ENCODE results near the gene ADORA3.
A peak's percentile ranks its signal among the peaks of the same experiment; 100 is the strongest.

Gene ADORA3

GRCh38 chr1:111480674-111481073 lies 22.8 kb downstream of the ADORA3 start:
- Histone ChIP-seq H3K27me3 (replicated peaks; ENCODE audit: control insufficient read depth, insufficient read depth, low read length) (no peaks in the 10 kb centered on the region), H3K36me3 (ENCODE audit: control insufficient read depth, insufficient read depth, low read length) (no peaks in the 10 kb centered on the region), H3K4me3 (replicated peaks; ENCODE audit: low read depth, low read length) (no peak overlapping the region)
- DNase-seq (ENCODE audit: extremely low read depth, insufficient read length): no peak
- no peak for TF ChIP-seq CTCF (IDR thresholded peaks at IDR 0.05; ENCODE audit: insufficient read depth, low read length, poor library complexity, severe bottlenecking)

GRCh38 chr1:111476761-111477309 lies 26.6 kb downstream of the ADORA3 start:
- DNase-seq (ENCODE audit: extremely low read depth, insufficient read length): peak; percentile 39
- Histone ChIP-seq H3K27me3 (replicated peaks; ENCODE audit: control insufficient read depth, insufficient read depth, low read length) (no peaks in the 10 kb centered on the region), H3K36me3 (ENCODE audit: control insufficient read depth, insufficient read depth, low read length) (no peaks in the 10 kb centered on the region; the same call in 1 of the 2 replicates), H3K4me3 (replicated peaks; ENCODE audit: low read depth, low read length) (no peak overlapping the region)
- TF ChIP-seq CTCF (IDR thresholded peaks at IDR 0.05; ENCODE audit: insufficient read depth, low read length, poor library complexity, severe bottlenecking): no peak

- no peak overlapping the region for H3K4me3 ChIP-seq (replicated peaks; ENCODE audit: low read depth, low read length)
- DNase-seq (ENCODE audit: extremely low read depth, insufficient read length): no peak
- no peak for TF ChIP-seq CTCF (IDR thresholded peaks at IDR 0.05; ENCODE audit: insufficient read depth, low read length, poor library complexity, severe bottlenecking)
- no peaks in the 10 kb centered on the region for H3K27me3 ChIP-seq (replicated peaks; ENCODE audit: control insufficient read depth, insufficient read depth, low read length)
- H3K36me3 ChIP-seq (ENCODE audit: control insufficient read depth, insufficient read depth, low read length): no peaks in the 10 kb centered on the region; the same call in 1 of the 2 replicates
Measured at GRCh38 chr1:111476214-111476613, 27.2 kb downstream of the ADORA3 start.

GRCh38 chr1:111475701-111476100 lies 27.7 kb downstream of the ADORA3 start:
- no peak for TF ChIP-seq CTCF (IDR thresholded peaks at IDR 0.05; ENCODE audit: insufficient read depth, low read length, poor library complexity, severe bottlenecking)
- no peak for DNase-seq (ENCODE audit: extremely low read depth, insufficient read length)
- Histone ChIP-seq H3K27me3 (replicated peaks; ENCODE audit: control insufficient read depth, insufficient read depth, low read length) (no peaks in the 10 kb centered on the region), H3K4me3 (replicated peaks; ENCODE audit: low read depth, low read length) (no peak overlapping the region), H3K36me3 (ENCODE audit: control insufficient read depth, insufficient read depth, low read length) (no peaks in the 10 kb centered on the region; the same call in 1 of the 2 replicates)

- TF ChIP-seq CTCF (IDR thresholded peaks at IDR 0.05; ENCODE audit: insufficient read depth, low read length, poor library complexity, severe bottlenecking): no peak
- DNase-seq (ENCODE audit: extremely low read depth, insufficient read length): no peak
- Histone ChIP-seq H3K27me3 (replicated peaks; ENCODE audit: control insufficient read depth, insufficient read depth, low read length) (no peaks in the 10 kb centered on the region), H3K36me3 (ENCODE audit: control insufficient read depth, insufficient read depth, low read length) (peaks cover under 1% of the 10 kb centered on the region; the same call in 1 of the 2 replicates), H3K4me3 (replicated peaks; ENCODE audit: low read depth, low read length) (no peak overlapping the region)
Measured at GRCh38 chr1:111474521-111474920, 28.9 kb downstream of the ADORA3 start.

GRCh38 chr1:111474106-111474505 lies 29.3 kb downstream of the ADORA3 start:
- H3K4me3 ChIP-seq (replicated peaks; ENCODE audit: low read depth, low read length): no peak overlapping the region

More at GRCh38 chr1:111474106-111474505, 29.3 kb downstream of the ADORA3 start:
- Histone ChIP-seq H3K27me3 (replicated peaks; ENCODE audit: control insufficient read depth, insufficient read depth, low read length) (no peaks in the 10 kb centered on the region), H3K36me3 (ENCODE audit: control insufficient read depth, insufficient read depth, low read length) (peaks cover 1% of the 10 kb centered on the region; the same call in 1 of the 2 replicates)
- TF ChIP-seq CTCF (IDR thresholded peaks at IDR 0.05; ENCODE audit: insufficient read depth, low read length, poor library complexity, severe bottlenecking): no peak
- DNase-seq (ENCODE audit: extremely low read depth, insufficient read length): no peak

Data from GM06990 (cell line).